CD4-positive, alpha-beta T cell treated with Interleukin-17A for 4 hours (primary cell): ENCODE data around the gene LMNTD1.
"Not testable (repeated sequence)": the region's sequence is repeated elsewhere in the genome, so short reads cannot be mapped to it uniquely, and the experiment has no call there.

Experiments
- DNase-seq: peaks from one replicate; pipeline ENCODE4 v3.0.0-alpha.2; 2020; ENCODE audit warnings: mixed read lengths

LMNTD1 gene

DNA sequence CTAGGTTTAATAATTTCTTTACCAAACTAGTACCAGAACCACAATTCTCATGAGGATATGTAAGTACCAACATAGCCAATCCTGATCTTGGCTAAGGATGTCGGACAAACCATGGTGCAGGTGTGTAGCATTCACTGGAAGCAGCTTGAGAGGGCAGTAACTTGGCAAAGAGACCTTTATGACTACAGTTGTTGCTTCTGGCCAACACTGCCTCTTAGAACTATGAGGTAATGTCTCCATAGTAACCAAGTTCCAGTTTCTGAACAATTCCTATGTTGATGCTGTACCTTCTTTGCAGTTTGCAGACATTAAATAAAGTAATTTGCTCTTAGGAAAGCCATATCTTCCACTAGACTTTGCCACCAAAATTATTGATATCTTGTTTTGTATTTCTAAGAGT lies at the start of gene LMNTD1:
Gene LMNTD1, minus strand, starts transcription at position 186 of the 400 bp plus-strand sequence. CDS start 324 bp downstream, outside the sequence.
- no peak for DNase-seq

DNA sequence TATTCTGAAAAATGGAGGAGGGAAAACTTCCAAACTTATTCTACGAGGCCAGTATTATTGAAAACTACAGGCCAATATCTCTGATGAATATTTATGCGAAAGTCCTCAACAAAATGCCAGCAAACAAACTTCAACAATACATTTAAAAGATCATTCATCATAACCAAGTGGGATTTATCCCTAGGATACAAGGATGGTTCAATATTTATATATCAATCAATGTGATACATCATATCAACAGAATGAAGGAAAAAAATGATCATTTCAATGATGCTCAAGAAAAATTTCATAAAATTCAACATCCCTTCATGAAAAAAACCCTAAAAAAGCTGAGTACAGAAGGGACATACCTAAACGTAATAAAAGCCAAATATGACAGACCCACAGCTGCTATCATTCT lies 45.9 kb upstream of the LMNTD1 start:
- DNase-seq, result no peak

DNA sequence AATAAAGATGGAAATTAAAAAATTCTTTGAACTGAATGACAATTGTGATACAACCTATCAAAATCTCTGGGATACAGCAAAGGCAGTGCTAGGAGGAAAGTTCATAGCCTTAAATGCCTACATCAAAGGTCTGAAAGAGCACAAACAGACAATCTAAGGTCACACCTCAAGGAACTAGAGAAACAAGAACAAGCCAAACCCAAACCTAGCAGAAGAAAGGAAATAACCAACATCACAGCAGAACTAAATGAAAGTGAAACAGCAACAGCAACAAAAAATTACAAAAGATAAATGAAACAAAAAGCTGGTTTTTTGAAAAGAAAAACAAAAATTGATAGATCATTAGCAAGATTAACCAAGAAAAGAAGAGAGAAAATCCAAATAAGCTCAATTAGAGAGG lies 42.4 kb upstream of the LMNTD1 start:
- DNase-seq, result not testable (repeated sequence)

- DNase-seq, result no peak
Observed at GRCh38 chr12:25594376-25594775, 41.3 kb upstream of the LMNTD1 start.

GRCh38 chr12:25592725-25593495 lies 39.8 kb upstream of the LMNTD1 start:
- no peak for DNase-seq

DNA sequence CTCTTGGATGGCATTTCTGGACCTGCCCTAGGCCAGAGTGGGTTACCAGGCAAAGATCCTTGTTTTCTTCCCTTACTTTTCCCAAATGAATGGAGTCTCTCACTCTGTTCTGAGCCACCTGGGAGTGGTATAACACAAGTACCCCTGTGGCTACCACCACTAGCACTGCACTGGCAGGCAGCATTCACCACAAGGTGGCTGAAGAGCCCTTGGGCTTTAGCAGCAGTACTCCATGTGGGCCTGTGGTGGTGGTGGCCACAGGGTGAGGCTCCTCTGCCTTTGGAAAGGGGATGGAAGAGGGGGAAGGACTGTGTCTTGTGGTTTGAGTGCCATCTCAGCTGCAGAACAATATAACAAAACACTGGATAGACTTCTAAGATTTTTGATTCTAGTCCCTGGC lies 38.1 kb upstream of the LMNTD1 start:
- no peak for DNase-seq

- peak; percentile 25 for DNase-seq
Observed at GRCh38 chr12:25590011-25590721, 37.1 kb upstream of the LMNTD1 start.

- no peak for DNase-seq
Observed at GRCh38 chr12:25587346-25587745, 34.3 kb upstream of the LMNTD1 start.

GRCh38 chr12:25585662-25586061 lies 32.6 kb upstream of the LMNTD1 start:
- DNase-seq, result no peak

- DNase-seq, result no peak
Observed at GRCh38 chr12:25585021-25585523, 32.0 kb upstream of the LMNTD1 start.

- DNase-seq, result no peak
Observed at GRCh38 chr12:25584596-25584995, 31.5 kb upstream of the LMNTD1 start.

DNA sequence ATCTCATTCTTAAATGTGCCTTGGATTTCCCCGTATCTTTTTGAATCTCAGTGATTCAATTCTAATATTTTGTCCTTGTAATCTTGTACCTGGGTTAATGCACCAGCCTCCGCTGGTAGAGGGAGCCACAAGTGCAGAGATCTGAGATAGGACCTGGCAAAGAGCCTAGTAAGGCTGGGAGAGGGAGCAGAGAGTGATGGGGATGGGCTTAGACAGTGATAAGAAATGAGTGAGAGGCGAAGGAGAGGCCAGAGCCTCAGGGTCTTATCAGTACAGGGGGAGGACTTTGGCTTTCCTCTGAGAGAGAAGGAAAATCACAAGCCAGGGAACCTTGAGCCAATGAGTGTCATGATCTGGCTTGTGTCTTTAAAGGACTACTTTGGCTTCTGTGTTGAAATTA lies 30.5 kb upstream of the LMNTD1 start:
- DNase-seq, result no peak

DNA sequence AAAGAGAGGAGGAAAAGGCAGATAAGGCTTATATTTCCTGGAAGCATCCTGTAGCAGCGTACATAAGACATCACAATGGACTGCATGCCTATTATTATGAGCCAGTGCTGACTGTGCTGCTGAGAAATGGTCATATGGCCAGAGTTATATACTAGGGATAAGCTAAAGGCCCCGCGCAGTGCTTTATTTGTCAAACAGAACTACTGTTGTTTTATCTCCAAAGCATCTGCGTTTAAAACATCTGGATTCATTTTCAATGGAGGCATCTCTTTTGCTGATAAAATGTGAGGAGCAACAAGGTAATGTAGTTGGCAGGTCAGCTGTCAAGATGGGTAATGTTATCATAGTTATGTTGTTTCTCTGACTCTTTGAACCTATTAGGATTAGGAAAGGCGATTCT lies 28.0 kb upstream of the LMNTD1 start:
- no peak for DNase-seq

DNA sequence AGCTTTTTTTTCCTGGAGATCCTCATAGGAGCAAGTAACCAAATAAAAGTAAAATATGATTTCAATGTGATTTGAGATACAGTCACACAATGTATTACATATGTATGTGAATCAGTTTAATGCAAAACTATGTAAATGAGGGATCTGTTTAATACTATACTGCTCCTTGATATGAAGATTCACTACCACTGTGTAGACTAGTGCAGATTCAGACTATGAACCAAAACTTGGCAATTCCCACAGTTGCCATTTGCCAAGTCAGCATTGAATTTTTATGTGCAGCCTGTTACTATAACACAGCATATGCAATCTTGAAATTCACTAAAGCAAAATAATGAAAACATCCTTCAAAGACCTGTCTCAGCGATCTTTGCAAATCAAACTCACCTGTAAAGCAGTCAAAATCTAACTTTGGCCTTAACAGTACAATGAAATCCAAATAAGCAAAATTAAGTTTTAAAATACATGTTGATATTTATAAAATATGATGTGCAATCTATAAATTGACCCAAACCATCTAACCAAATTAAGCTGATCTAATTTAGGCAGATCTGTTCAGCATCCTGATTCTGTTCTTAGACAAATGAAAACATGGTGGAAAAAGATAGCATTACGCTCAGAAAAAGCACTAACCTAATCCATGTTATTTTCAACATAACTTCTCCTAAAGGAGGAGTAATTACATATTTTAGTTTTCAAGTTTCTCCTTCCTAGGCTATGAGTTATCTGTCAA lies 25.5 kb upstream of the LMNTD1 start:
- no peak for DNase-seq

DNA sequence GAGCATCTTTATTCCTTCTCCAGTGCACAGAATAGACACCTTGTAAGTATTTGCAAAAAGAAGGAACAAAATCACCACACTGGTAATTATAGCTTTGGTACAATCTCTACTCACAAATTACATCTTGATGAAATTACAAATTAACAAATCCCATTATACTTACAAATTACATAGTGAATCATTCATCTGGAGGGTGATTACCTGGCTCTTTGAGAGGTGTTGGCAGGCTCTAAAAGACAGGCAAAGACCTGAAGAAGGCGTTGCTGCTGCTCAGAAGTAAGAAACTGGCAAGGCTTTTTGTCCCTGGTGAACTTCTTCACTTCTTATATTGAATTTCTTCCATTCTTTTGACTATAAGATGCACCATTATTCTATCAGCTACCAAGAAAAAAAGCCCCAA lies 21.7 kb upstream of the LMNTD1 start:
- DNase-seq, result no peak

DNA sequence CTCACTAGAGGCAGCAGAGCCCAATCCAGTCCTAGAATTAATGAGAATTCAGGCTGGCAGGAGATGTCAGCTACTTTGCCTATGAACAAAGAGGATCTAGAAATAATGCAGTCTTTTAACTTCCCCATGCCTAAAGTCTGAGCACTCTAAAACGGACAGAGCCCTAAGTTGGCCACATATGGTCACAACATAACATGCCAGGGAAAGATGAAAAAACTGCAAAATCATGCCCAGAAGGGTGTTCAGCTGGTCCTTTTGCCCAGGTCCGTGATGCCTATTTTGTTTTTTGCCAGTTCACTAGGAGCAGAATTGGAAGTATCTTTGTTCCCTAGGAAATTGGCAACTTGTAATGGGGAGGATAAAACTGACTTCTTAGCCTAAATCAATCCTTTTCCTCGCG lies 20.3 kb upstream of the LMNTD1 start:
- no peak for DNase-seq

- no peak for DNase-seq
Observed at GRCh38 chr12:25570418-25570817, 17.3 kb upstream of the LMNTD1 start.

- no peak for DNase-seq
Observed at GRCh38 chr12:25566202-25566949, 13.3 kb upstream of the LMNTD1 start.

DNA sequence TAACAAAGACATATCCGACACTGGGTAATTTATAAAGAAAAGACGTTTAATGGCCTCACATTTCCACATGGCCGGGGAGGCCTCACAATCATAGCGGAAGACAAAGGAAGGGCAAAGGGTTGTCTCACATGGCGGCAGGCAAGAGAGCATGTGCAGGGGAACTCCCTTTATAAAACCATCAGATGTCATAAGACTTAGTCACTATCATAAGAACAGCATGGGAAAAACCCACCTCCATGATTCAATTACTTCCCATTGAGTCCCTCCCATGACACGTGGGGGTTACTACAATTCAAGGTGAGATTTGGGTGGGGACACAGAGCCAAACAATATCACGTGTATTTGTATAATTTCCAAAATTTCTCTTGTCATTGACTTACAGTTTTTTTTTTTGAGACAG lies 5.5 kb upstream of the LMNTD1 start:
- DNase-seq, result no peak

- no peak for DNase-seq
Observed at GRCh38 chr12:25557830-25558436, 4.8 kb upstream of the LMNTD1 start.

DNA sequence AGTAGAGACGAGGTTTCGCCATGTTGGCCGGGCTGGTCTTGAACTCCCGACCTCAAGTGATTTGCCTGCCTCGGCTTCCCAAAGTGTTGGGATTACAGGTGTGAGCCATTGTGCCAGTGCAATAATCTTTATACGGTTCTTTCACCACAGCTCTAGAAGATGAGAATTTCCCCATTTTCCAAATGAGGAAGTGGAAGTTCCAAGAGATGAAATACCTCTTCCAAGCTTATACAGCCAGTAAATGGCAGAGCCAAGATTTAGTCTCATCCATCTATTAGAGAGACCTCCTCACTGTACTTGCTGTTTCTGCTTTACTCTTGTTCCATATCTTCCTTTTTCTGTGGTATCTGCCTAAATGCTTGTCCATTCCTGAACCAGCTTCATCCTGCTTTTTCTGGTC lies 3.1 kb upstream of the LMNTD1 start:
- no peak for DNase-seq

DNA sequence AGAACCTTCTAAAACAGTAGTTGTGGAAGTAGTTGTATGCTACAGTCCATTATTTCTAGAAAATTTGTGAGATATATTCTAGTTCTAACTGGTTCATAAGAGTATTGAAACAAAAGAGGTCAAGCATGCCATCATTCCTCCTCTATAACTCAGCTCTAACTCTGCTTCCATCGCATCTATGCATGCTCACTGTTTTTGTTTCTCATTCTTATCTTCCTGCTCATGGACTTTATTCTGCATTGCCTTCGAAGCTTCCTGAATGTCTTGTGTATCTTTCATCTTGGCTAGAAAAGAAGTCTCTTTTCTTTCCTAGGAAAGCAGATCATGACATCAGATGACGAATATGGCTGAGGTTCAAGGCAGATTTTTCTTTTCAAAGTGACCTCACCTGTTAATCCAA lies 402 bp downstream of the LMNTD1 start:
- DNase-seq, result no peak
